Smooth muscle cell of the brain vasculature (primary cell): ENCODE data around the gene PCBP2.
"Not testable (repeated sequence)": the region's sequence is repeated elsewhere in the genome, so short reads cannot be mapped to it uniquely, and the experiment has no call there.

Source experiments
- DNase-seq: peaks from one replicate; pipeline ENCODE4 v3.0.0-alpha.2; 2012; ENCODE audit warnings: low read depth, low spot score

PCBP2 gene

DNA sequence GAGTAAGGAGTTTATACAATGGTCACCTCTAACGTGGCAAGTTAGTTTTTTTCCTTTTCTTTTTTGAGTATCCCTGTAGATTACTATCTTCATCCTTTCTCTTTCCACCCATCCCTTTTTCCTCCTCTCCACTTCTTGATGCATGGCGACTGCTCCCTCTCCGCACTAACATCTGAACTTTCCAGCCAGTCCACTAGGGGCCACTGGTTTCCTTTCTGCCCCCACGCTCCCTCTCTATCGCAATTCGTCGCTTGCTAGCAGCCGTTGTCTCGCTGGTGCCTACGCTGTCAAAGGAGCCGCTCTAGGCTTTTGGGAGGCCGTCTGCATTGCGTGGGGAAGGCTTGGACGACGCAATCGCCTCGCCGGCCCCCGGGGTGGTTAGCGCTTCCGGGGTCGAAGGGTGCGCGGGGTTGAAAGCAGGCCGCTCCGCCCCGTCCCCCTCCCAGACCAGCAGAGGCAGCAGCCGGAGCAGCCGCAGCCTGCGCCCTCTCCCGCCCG is at the start of gene PCBP2:
PCBP2 (plus strand) TSS at position 442 of the 498 bp plus-strand sequence. CDS start 2,699 bp downstream, outside the sequence.
- peak; percentile 98 for DNase-seq

DNA sequence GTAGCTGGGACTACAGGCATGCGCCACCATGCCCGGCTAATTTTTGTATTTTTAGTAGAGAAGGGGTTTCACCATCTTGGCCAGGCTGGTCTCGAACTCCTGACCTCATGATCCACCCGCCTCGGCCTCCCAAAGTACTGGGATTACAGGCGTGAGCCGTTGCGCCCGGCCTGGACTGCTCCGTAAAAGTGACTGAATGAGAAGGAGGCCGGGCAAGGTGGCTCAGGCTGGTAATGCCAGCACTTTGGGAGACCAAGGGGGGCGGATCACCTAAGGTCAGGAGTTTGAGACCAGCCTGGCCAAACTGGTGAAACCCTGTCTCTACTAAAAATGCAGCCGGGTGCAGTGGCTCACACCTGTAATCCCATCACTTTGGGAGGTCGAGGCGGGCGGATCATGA is 49.6 kb upstream of the PCBP2 start:
- DNase-seq = not testable (repeated sequence)

DNA sequence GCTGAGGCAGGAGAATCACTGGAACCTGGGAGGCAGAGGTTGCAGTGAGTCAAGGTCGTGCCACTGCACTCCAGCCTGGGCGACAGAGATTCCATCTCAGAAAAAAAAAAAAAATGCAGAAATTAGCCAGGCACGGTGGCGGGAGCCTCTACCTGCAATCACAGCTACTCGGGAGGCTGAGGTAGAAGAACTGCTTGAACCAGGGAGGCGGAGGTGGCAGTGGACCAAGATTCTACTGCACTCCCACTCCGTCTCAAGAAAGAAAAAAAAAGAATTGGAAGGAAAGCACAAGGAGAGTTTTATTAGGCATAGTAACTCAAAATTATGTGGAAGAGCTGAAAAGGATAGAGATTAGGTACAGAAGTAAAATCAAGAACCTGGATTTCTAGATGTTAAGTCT is 49.0 kb upstream of the PCBP2 start:
- no peak for DNase-seq

DNA sequence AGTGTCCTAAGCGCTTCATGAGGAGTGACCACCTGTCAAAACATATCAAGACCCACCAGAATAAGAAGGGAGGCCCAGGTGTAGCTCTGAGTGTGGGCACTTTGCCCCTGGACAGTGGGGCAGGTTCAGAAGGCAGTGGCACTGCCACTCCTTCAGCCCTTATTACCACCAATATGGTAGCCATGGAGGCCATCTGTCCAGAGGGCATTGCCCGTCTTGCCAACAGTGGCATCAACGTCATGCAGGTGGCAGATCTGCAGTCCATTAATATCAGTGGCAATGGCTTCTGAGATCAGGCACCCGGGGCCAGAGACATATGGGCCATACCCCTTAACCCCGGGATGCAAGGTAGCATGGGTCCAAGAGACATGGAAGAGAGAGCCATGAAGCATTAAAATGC is 41.0 kb upstream of the PCBP2 start:
- DNase-seq = no peak

DNA sequence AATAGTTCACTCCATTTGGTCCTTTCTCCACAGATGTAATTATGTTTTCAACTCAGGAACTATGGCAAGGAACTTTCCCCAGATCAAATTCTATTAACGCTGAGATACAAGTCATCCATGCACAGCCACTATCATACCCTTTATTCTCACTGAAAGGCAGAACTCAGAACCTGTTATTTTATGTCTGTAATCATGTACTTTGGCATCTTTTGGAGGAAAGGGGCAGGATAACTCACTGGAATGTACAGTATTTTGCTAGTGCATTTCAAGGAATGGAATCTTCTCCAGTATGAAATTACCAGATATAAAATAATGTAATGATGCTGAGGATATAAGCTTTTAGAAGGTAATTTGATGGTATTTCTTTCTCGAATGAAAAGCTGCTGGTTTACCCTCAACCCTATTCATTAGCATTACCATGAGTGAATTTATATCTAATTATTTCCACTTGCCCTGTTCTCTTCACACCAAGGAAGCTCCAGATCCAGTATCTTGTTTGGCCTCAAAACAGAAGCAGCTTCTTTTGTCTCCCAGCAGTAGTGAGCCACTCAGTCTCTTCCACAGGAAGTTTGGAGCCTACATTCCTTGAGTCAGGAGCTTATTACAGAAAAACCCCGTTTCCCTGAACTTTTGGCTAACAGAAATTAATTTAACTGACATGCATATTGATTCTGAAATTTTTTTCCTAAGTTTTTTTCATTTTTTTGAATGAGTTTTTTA is 38.3 kb upstream of the PCBP2 start:
- no peak for DNase-seq

DNA sequence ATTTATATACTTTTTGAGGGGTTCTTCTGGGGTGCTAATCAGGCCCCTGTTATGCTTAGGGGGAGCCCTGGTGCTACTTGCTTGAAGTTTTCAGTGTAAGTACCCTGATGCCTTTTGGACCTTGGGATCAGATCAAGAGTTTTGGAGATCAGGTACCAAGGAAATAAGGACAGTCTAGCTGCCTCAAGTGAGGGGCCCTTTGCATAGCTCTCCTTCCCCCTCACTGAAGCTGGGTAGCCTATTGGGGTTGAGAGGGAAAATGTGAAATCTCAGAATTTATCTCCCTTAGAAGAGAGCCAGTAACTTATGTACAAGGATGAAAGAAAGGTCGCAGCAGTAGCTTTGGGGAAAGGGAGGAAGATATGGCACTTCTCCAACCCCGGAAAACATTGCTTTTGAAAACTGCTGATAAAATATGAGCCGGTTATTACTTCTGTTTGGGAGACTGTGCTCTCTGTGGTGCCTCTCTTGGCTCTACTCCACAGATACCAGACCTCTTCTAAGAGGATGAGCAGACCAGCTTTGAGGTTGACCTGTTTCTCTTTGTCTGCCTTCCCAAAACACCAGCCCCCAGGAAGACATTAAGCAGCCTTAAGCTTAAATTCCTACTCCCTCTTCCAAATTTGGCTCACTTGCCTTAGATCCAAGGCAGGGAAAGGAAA is 37.0 kb upstream of the PCBP2 start:
- no peak for DNase-seq

DNA sequence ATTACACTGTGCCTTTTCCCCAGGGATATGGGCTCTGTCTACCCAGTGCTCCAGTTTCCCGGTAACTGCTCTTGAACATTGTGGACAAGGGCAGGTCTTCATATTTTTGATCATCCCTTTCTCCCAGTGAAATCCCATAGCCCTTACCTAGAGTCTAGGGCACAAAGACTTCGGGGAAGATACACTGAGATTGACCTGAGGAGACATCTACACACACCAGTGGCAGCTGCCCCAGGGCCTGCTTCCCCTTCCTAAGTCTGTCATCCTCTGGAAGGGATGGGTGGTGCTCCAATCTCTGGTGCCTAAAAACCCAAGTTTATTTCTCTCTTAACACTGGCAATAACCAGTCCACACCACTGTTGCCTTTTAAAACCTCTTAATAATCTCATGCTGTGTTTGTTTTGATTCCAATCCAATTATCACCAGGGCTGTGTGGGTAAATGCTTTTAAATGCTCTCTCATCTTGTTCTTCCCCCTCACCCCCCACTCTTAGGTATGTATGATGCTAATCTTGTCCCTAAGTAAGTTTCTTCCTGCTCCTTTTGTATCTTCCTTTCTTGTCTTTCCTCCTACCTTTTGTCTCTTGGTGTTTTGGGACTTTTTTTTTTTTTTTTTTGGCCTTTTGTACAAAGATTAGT is 36.0 kb upstream of the PCBP2 start:
- DNase-seq = not testable (repeated sequence)

DNA sequence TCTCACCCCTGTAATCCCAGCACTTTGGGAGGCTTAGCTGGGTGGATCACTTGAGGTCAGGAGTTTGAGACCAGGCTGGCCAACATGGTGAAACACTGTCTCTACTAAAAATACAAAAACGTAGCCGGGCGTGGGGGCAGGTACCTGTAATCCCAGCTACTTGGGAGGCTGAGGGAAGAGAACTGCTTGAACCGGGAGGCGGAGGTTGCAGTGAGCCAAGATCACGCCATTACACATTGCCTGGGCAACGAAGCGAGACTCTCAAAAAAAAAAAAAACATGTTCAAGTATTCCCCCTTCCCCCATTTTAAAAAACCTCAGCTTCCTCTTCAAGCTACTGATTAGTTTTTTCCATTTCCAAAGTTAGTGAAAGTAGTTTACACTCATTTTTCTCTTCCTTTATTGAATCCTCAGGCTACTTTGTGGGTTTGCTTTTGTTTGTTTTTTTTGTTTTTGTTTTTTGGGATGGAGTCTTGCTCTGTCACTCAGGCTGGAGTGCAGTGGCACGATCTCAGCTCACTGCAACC is 34.5 kb upstream of the PCBP2 start:
- DNase-seq = not testable (repeated sequence)

DNA sequence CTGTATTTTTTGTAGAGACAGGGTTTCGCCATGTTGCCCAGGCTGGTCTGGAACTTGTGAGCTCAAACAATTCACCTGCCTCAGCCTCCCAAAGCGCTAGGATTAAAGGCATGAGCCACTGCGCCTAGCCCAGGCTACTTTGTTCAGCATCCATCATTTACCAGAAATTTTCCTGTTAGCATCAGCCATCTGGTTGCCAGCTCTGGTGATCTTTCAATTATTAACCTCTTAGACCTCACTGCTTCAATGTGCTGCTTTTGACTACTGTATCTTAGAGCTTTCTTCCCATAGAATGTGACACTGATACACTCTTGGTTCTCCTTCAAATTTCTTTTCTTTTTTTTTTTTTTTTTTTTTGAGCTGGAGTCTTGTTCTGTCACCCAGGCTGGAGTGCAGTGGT is 33.7 kb upstream of the PCBP2 start:
- DNase-seq = no peak

DNA sequence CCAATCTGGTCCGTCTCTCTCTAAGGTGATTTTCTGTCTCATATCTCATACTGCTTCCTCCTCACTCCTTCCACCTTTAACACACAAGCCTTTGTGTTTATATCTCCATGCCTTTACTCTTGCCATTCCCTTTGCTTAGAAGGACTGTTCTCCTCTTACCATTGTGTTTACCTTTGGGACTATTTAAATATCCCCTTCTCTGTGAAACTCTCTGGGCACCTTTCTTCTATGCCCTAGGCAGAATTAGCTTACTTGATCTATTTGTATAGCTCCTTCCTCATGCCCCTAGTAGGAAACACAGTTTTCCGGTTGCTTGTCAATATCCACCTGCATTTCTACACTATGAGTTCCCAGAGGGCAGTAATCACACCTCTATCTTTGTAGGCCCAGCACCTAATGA is 32.1 kb upstream of the PCBP2 start:
- DNase-seq = no peak

DNA sequence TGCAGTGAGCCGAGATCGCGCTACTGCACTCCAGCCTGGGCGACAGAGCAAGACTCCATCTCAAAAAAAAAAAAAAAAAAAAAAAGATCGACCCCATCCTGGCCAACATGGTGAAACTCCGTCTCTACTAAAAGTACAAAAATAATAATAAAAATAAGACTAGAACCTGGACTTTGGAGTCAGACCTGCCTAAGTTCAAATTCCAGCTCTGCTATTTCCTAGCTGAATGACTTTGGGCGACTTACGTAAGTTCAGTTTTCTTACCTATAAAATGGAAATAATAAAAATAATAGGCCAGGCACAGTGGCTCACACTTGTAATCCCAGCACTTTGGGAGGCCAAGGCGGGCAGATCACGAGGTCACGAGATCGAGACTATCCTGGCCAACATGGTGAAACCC is 29.7 kb upstream of the PCBP2 start:
- DNase-seq = not testable (repeated sequence)

DNA sequence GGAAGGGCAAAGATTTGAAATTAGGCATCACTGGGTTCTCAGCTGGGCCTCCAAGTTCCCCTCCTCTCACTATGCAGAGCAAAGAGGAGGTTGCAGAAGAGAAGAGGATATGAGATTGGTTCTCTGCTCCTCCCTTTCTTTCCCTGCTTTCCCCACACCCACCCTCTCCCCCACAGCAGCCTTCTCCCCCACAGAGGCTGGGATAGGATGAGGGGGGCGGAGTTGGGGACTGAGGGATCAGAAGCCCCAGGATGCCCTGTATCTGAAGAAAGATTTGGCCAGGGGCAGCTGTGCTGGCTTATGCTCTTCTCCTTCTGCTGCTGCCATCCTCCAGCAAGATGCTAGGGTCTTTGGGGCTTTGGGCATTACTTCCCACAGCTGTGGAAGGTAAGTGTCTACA is 28.3 kb upstream of the PCBP2 start, which contains the start of gene AMHR2:
AMHR2 (plus strand) TSS at position 259 of the 400 bp plus-strand sequence; CDS start at position 339, 80 bp downstream.
- DNase-seq = no peak

DNA sequence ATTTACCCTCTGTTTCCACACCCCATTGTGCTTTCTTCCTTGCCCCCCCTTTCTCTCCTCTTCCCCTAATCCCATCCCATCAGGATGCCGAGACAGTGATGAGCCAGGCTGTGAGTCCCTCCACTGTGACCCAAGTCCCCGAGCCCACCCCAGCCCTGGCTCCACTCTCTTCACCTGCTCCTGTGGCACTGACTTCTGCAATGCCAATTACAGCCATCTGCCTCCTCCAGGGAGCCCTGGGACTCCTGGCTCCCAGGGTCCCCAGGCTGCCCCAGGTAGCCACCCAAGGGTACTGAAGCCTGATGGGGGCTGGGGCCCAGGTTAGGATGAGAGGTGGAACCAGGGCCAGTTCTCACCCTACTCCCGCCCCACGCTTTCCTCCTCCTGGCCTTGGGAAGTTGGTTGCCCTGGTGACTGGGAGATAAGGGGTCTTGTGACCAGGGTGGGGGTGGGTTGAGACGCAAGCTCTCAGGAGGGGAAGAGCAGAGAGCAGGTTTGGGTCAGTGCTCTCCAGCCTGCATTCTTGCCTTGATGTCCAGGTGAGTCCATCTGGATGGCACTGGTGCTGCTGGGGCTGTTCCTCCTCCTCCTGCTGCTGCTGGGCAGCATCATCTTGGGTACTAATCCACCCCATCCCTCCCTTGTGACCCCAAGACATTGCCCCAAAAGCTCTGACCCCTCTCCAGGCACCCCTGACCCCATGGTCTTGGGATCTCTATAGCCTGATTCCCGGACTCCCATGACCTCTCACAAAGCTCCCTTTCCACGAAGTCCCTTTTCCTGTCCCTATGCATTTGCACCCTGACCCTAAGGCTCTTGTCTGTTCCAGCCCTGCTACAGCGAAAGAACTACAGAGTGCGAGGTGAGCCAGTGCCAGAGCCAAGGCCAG is 27.0 kb upstream of the PCBP2 start:
- no peak for DNase-seq

DNA sequence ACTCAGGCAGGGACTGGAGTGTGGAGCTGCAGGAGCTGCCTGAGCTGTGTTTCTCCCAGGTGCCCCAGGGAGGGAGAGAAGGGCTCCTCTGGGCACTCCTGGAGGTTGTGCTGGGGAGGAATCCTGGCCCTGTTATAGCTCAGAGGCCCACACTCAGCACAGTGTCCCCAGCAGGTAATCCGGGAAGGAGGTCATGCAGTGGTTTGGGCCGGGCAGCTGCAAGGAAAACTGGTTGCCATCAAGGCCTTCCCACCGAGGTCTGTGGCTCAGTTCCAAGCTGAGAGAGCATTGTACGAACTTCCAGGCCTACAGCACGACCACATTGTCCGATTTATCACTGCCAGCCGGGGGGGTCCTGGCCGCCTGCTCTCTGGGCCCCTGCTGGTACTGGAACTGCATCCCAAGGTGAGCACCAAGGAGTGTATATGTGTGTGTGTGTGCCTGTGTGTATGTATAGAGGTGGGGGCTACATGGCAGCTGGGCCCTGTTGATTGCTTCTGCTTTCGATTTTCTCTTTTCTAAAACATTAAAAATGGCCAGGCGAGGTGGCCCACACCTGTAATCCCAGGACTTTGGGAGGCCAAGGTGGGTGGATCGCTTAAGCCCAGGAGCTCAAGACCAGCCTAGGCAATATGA is 26.3 kb upstream of the PCBP2 start:
- no peak for DNase-seq

DNA sequence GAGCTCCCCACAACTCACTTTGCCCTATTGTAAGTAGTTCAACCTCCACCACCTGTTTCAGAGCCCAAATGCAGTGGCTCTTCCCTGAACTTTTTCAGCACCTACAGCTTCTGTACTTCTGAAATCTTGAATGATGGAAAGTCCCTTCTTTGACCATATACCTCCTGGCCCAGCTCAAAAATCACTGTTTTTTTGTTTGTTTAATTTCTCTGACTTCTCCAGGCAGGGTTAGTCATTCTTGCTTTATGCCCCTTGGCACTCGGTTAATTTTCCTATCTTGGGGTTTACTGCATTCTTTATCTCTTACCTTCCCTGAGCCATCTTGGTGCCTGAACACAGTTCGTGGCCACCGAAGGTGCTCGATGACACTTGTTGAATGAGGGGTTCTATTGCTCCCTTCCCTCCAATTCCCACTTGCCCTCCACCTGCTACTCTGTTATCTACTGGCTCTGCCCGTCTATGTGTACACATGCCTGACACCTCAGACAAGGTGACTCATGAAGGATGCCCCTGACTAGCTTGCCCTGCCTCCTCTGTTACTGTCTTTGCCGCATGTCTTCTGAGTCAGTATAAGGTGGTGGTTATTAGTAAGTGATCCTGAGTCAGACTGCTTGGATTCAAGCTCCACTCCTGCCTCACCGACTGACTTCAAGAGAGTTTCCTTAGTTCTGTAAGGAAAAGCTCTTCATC is 23.9 kb upstream of the PCBP2 start:
- DNase-seq = no peak

DNA sequence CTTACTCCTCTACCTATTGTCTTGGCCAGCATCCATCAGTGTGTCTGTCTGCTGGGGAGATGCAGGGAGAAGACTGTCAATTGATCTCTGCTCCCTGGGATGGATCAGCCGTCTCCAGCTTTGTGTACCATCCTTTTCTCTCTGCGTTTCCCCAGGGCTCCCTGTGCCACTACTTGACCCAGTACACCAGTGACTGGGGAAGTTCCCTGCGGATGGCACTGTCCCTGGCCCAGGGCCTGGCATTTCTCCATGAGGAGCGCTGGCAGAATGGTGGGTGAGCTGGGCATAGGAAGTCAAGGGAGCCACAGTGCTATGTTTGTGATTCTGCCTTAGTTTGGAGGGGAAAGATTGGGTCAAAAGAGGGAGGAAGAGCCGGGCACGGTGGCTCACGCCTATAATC is 23.2 kb upstream of the PCBP2 start:
- no peak for DNase-seq

DNA sequence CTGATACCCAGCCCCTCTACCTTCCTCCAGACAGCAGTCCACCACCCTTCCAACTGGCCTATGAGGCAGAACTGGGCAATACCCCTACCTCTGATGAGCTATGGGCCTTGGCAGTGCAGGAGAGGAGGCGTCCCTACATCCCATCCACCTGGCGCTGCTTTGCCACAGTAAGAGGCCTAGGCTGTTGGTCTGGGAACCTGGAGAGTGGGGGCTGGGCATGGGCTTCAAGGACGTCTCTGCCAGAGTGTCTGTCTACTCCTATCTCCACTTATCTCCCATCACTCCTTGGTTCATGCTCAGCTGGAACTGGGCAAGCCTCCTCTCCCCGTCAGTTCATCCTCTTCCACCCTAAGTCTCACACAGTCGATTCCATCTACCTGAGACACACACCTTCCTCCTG is 21.8 kb upstream of the PCBP2 start:
- DNase-seq = no peak

DNA sequence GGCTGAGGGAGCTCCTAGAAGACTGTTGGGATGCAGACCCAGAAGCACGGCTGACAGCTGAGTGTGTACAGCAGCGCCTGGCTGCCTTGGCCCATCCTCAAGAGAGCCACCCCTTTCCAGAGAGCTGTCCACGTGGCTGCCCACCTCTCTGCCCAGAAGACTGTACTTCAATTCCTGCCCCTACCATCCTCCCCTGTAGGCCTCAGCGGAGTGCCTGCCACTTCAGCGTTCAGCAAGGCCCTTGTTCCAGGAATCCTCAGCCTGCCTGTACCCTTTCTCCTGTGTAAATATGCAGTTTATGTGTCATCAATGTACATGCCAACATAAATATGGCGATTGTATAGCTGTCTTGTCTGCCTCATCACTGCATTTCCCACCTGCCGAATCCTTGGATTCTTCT is 20.7 kb upstream of the PCBP2 start:
- no peak for DNase-seq

DNA sequence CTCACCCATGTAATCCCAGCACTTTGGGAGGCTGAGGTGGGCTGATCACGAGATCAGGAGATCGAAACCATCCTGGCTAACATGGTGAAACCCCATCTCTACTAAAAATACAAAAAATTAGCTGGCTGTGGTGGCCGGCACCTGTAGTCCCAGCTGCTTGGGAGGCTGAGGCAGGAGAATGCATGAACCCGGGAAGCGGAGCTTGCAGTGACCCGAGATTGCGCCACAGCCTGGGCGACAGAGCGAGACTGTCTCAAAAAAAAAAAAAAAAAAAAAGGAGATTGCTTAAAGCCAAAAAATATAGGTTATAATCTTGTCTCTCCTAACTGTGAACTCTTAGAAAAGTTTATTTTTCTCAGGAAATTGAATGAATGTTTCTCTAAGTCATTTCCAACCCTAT is 16.6 kb upstream of the PCBP2 start:
- DNase-seq = not testable (repeated sequence)

DNA sequence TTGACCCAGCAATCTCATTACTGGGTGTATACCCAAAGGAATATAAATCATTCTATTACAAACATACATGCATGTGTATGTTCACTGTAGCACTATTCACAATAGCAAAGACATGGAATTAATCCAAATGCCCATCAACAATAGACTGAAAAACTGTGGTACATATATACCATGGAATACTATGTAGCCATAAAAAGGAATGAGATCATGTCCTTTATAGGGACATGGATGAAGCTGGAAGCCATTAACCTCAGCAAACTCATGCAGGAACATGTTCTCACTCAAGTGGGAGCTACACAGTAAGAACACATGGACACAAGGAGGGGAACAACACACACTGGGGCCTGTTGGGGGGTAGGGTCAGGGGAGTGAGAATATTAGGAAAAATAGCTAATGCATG is 12.3 kb upstream of the PCBP2 start:
- not testable (repeated sequence) for DNase-seq
